ENCODE results near the gene CFAP45. TPM values are rescaled to one million over a fixed set of nuclear protein-coding genes. Genes with fewer than 3 reads are reported as not detected.

CFAP45 gene
- polyA plus RNA-seq, 1 of the 3 experiments (the other 2 are of a cell fraction) = 0.74 TPM

- Histone ChIP-seq H3F3A (replicated peaks; ENCODE audit: insufficient read depth) (no peaks in the 10 kb centered on the region), H3K27me3 (ENCODE audit: insufficient read depth) (no peaks in the 10 kb centered on the region), H3K36me3 (replicated peaks in 1 of 2; ENCODE audit: control insufficient read depth in 1 of 2, insufficient read depth in 2 of 2, low read length in 1 of 2) (no peaks in the 10 kb centered on the region), H2AFZ (ENCODE audit: low read depth) (no peak overlapping the region), H3K9me3 (no peaks in the 10 kb centered on the region), H3K4me2 (no peak overlapping the region), H3K9me2 (no peaks in the 10 kb centered on the region), H3K4me1 (ENCODE audit: control insufficient read depth in 1 of 2, insufficient read depth in 2 of 2, low read depth in 1 of 2, low read length in 1 of 2) (peaks cover 0 to 34% of the 10 kb centered on the region in 2 experiments; a peak in 1 of 4 replicates), H3K27ac (ENCODE audit: low read depth in 2 of 2, low read length in 1 of 2) (no peak overlapping the region), H3K79me2 (ENCODE audit: insufficient read depth) (no peaks in the 10 kb centered on the region), H3K9ac (no peak overlapping the region), H3K4me3 (ENCODE audit: low read depth in 2 of 2, low read length in 1 of 2) (no peak overlapping the region), H4K20me1 (ENCODE audit: insufficient read depth) (no peaks in the 10 kb centered on the region)
- TF ChIP-seq MXI1 (IDR thresholded peaks at IDR 0.05; ENCODE audit: low read depth, low read length) = no peak
- TF ChIP-seq PBX3 (IDR thresholded peaks at IDR 0.05) = no peak
- TF ChIP-seq MAX (IDR thresholded peaks at IDR 0.05; ENCODE audit: low read depth) = no peak
- no peak for TF ChIP-seq USF2 (IDR thresholded peaks at IDR 0.05; ENCODE audit: borderline replicate concordance, low read depth, low read length)
- TF ChIP-seq IRF3 (IDR thresholded peaks at IDR 0.05; ENCODE audit: low read depth, low read length) = no peak
- no peak for TF ChIP-seq YY1 (IDR thresholded peaks at IDR 0.05; ENCODE audit: low read depth)
- TF ChIP-seq USF1 (IDR thresholded peaks at IDR 0.05; ENCODE audit: borderline replicate concordance, low read depth) = no peak
- TF ChIP-seq GATA2 (CRISPR knock-in tag; IDR thresholded peaks at IDR 0.05) = no peak
- no peak for TF ChIP-seq RAD21 (IDR thresholded peaks at IDR 0.05; ENCODE audit: low read length)
- TF ChIP-seq MEF2A (IDR thresholded peaks at IDR 0.05; ENCODE audit: borderline replicate concordance, low read depth) = no peak
- DNase-seq = no peak
- ChIA-PET POLR2A (no interaction called here), CTCF (interaction anchor here (1.0 to 22.3 kb wide), 5 partner anchors 9 to 66 kb away, joined by 3 to 460 read pairs (median 3); no protein-coding TSS in a partner anchor)
- 98% methylated on average over 10 of the region's 11 CpGs for WGBS (ENCODE audit: low lambda C conversion rate)
Observed at GRCh38 chr1:159940006-159940620, 40.1 kb upstream of the CFAP45 start.

- Histone ChIP-seq H3K9me3 (no peaks in the 10 kb centered on the region), H3K4me1 (ENCODE audit: control insufficient read depth in 1 of 2, insufficient read depth in 2 of 2, low read depth in 1 of 2, low read length in 1 of 2) (peaks cover 0 to 31% of the 10 kb centered on the region in 2 experiments; a peak in 1 of 4 replicates), H3K36me3 (replicated peaks in 1 of 2; ENCODE audit: control insufficient read depth in 1 of 2, insufficient read depth in 2 of 2, low read length in 1 of 2) (no peaks in the 10 kb centered on the region), H3F3A (replicated peaks; ENCODE audit: insufficient read depth) (no peaks in the 10 kb centered on the region), H3K9ac (no peak overlapping the region), H4K20me1 (ENCODE audit: insufficient read depth) (no peaks in the 10 kb centered on the region), H3K9me2 (no peaks in the 10 kb centered on the region), H3K4me3 (ENCODE audit: low read depth in 2 of 2, low read length in 1 of 2) (no peak overlapping the region), H3K4me2 (no peak overlapping the region), H2AFZ (ENCODE audit: low read depth) (no peak overlapping the region), H3K79me2 (ENCODE audit: insufficient read depth) (no peaks in the 10 kb centered on the region), H3K27me3 (ENCODE audit: insufficient read depth) (no peaks in the 10 kb centered on the region), H3K27ac (ENCODE audit: low read depth in 2 of 2, low read length in 1 of 2) (no peak overlapping the region)
- CTCF ChIA-PET = interaction anchor here (1.0 to 22.3 kb wide), 6 partner anchors 10 to 146 kb away, joined by 3 to 460 read pairs (median 3); no protein-coding TSS in a partner anchor
- POLR2A ChIA-PET = no interaction called here
- 77% methylated on average over 3 of the region's 3 CpGs for WGBS (ENCODE audit: low lambda C conversion rate)
- DNase-seq = no peak
- no peak for TF ChIP-seq PBX3 (IDR thresholded peaks at IDR 0.05)
- TF ChIP-seq TEAD4 (IDR thresholded peaks at IDR 0.05; ENCODE audit: borderline replicate concordance, insufficient read depth) = no peak
- TF ChIP-seq USF2 (IDR thresholded peaks at IDR 0.05; ENCODE audit: borderline replicate concordance, low read depth, low read length) = no peak
- no peak for TF ChIP-seq TCF12 (IDR thresholded peaks at IDR 0.05)
- no peak for TF ChIP-seq POLR2AphosphoS5 (IDR thresholded peaks at IDR 0.05; ENCODE audit: low read depth, low read length)
- TF ChIP-seq GABPA (IDR thresholded peaks at IDR 0.05; ENCODE audit: low read depth) = no peak
- no peak for TF ChIP-seq ELF1 (IDR thresholded peaks at IDR 0.05)
- no peak for TF ChIP-seq GATA2 (CRISPR knock-in tag; IDR thresholded peaks at IDR 0.05)
- TF ChIP-seq RFX5 (IDR thresholded peaks at IDR 0.05; ENCODE audit: low read length) = no peak
- no peak for TF ChIP-seq SIN3A (IDR thresholded peaks at IDR 0.05; ENCODE audit: borderline replicate concordance, low read depth, low read length)
- no peak for TF ChIP-seq RAD21 (IDR thresholded peaks at IDR 0.05; ENCODE audit: low read length)
- no peak for TF ChIP-seq MAX (IDR thresholded peaks at IDR 0.05; ENCODE audit: low read depth)
- TF ChIP-seq CHD2 (IDR thresholded peaks at IDR 0.05; ENCODE audit: low read length, partially characterized antibody) = no peak
- no peak for TF ChIP-seq NRF1 (IDR thresholded peaks at IDR 0.05; ENCODE audit: low read depth, low read length)
- no peak for TF ChIP-seq SMC3 (IDR thresholded peaks at IDR 0.05; ENCODE audit: low read depth, low read length)
- TF ChIP-seq YY1 (IDR thresholded peaks at IDR 0.05; ENCODE audit: low read depth) = no peak
- TF ChIP-seq RCOR1 (IDR thresholded peaks at IDR 0.05; ENCODE audit: low read length) = no peak
Observed at GRCh38 chr1:159939678-159940002, 39.7 kb upstream of the CFAP45 start.

Data from SK-N-SH (cell line).